ENCODE measurements around the gene CDK10.

Gene CDK10

GRCh38 chr16:89642574-89642973 lies 43.9 kb upstream of the CDK10 start:
- Histone ChIP-seq H3K4me2 (ENCODE audit: low read length) (no peak overlapping the region), H3K79me2 (peaks cover 3% of the 10 kb centered on the region), H3K27me3 (ENCODE audit: control insufficient read depth, insufficient read depth, low read length) (no peaks in the 10 kb centered on the region), H3K9me3 (ENCODE audit: control insufficient read depth, low read length) (no peaks in the 10 kb centered on the region), H3K4me3 (ENCODE audit: low read depth, low read length) (no peak overlapping the region), H3K4me1 (peaks cover 5% of the 10 kb centered on the region), H3K27ac (no peak overlapping the region), H3K9ac (no peak overlapping the region), H3K36me3 (ENCODE audit: control insufficient read depth, insufficient read depth, low read length) (no peaks in the 10 kb centered on the region), H2AFZ (no peak overlapping the region)
- TF ChIP-seq, protein P1, sequence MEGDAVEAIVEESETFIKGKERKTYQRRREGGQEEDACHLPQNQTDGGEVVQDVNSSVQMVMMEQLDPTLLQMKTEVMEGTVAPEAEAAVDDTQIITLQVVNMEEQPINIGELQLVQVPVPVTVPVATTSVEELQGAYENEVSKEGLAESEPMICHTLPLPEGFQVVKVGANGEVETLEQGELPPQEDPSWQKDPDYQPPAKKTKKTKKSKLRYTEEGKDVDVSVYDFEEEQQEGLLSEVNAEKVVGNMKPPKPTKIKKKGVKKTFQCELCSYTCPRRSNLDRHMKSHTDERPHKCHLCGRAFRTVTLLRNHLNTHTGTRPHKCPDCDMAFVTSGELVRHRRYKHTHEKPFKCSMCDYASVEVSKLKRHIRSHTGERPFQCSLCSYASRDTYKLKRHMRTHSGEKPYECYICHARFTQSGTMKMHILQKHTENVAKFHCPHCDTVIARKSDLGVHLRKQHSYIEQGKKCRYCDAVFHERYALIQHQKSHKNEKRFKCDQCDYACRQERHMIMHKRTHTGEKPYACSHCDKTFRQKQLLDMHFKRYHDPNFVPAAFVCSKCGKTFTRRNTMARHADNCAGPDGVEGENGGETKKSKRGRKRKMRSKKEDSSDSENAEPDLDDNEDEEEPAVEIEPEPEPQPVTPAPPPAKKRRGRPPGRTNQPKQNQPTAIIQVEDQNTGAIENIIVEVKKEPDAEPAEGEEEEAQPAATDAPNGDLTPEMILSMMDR (IDR thresholded peaks at IDR 0.05): no peak

- Histone ChIP-seq H2AFZ (no peak overlapping the region), H3K4me3 (ENCODE audit: low read depth, low read length) (no peak overlapping the region)
These were observed 42.7 kb upstream of the CDK10 start for GRCh38 chr16:89643769-89644300.

DNA sequence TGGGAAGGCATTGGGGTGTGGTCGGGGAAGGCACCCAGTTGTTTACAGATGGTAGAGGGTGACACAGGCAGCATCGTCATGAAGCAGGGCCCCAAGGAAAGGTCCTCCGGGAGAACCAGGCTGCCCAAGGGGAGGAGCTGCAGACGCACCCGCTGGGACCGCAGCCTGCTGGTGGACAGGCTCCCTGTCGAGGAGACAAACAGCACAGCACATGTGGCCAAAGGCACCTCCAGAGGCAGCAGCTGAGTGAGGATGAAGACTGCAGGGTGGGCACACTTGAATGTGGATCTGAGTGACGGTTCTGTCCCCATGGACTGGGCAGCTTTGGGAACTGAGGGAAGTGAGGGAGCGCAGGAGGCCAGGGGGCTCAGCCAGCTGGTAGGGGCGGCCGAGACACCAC lies 41.4 kb upstream of the CDK10 start:
- no peaks in the 10 kb centered on the region for H3K9me3 ChIP-seq (ENCODE audit: control insufficient read depth, low read length)
- no peak overlapping the region for H3K27ac ChIP-seq
- TF ChIP-seq, protein P1 (IDR thresholded peaks at IDR 0.05): no peak
- H3K36me3 ChIP-seq (ENCODE audit: control insufficient read depth, insufficient read depth, low read length): no peaks in the 10 kb centered on the region
- no peak overlapping the region for H3K4me3 ChIP-seq (ENCODE audit: low read depth, low read length)
- no peak overlapping the region for H3K4me2 ChIP-seq (ENCODE audit: low read length)
- no peaks in the 10 kb centered on the region for H3K27me3 ChIP-seq (ENCODE audit: control insufficient read depth, insufficient read depth, low read length)
- H3K79me2 ChIP-seq: peaks cover 3% of the 10 kb centered on the region
- no peak overlapping the region for H2AFZ ChIP-seq
- no peak overlapping the region for H3K9ac ChIP-seq
- peaks cover 5% of the 10 kb centered on the region for H3K4me1 ChIP-seq

More at GRCh38 chr16:89643769-89644300, 42.7 kb upstream of the CDK10 start:
- Histone ChIP-seq H3K4me2 (ENCODE audit: low read length) (no peak overlapping the region), H3K9me3 (ENCODE audit: control insufficient read depth, low read length) (no peaks in the 10 kb centered on the region), H3K9ac (no peak overlapping the region), H3K27ac (no peak overlapping the region), H3K79me2 (peaks cover 3% of the 10 kb centered on the region), H3K36me3 (ENCODE audit: control insufficient read depth, insufficient read depth, low read length) (no peaks in the 10 kb centered on the region), H3K4me1 (peaks cover 5% of the 10 kb centered on the region), H3K27me3 (ENCODE audit: control insufficient read depth, insufficient read depth, low read length) (no peaks in the 10 kb centered on the region)
- TF ChIP-seq, protein P1 (IDR thresholded peaks at IDR 0.05): no peak

- H3K79me2 ChIP-seq: peaks cover 3% of the 10 kb centered on the region
- TF ChIP-seq, protein P1 (IDR thresholded peaks at IDR 0.05): no peak
- H3K4me2 ChIP-seq (ENCODE audit: low read length): no peak overlapping the region
- no peak overlapping the region for H3K27ac ChIP-seq
- H3K9ac ChIP-seq: no peak overlapping the region
- H3K27me3 ChIP-seq (ENCODE audit: control insufficient read depth, insufficient read depth, low read length): no peaks in the 10 kb centered on the region
- no peak overlapping the region for H3K4me3 ChIP-seq (ENCODE audit: low read depth, low read length)
- no peaks in the 10 kb centered on the region for H3K4me1 ChIP-seq
- no peaks in the 10 kb centered on the region for H3K36me3 ChIP-seq (ENCODE audit: control insufficient read depth, insufficient read depth, low read length)
- H2AFZ ChIP-seq: no peak overlapping the region
- no peaks in the 10 kb centered on the region for H3K9me3 ChIP-seq (ENCODE audit: control insufficient read depth, low read length)
These were observed 40.2 kb upstream of the CDK10 start for GRCh38 chr16:89646270-89646669.

DNA sequence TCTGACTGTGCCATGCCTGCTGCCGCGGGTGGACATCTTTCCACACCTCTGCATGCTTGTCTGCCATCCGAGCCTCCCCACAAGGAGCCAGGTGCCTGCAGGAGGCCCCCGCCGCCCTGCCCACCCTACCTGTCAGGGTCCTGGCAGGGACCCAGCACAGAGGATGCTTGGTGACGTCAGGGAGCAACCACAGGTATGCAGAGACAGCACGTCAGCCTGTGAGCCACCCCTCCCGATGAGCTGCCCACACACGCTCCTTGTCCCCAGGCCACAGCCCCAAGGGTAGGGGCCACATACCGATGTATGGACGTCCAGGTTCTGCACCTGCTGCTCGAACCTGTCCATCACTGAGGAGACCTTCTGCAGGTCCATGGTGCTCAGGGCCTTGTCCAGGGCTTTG lies 39.6 kb upstream of the CDK10 start:
- H3K79me2 ChIP-seq: no peaks in the 10 kb centered on the region
- no peaks in the 10 kb centered on the region for H3K4me1 ChIP-seq
- H3K9me3 ChIP-seq (ENCODE audit: control insufficient read depth, low read length): no peaks in the 10 kb centered on the region
- no peak overlapping the region for H3K27ac ChIP-seq
- TF ChIP-seq, protein P1 (IDR thresholded peaks at IDR 0.05): no peak
- no peaks in the 10 kb centered on the region for H3K36me3 ChIP-seq (ENCODE audit: control insufficient read depth, insufficient read depth, low read length)
- H3K9ac ChIP-seq: no peak overlapping the region
- no peaks in the 10 kb centered on the region for H3K27me3 ChIP-seq (ENCODE audit: control insufficient read depth, insufficient read depth, low read length)
- no peak overlapping the region for H2AFZ ChIP-seq
- no peak overlapping the region for H3K4me3 ChIP-seq (ENCODE audit: low read depth, low read length)
- no peak overlapping the region for H3K4me2 ChIP-seq (ENCODE audit: low read length)

Data from parathyroid adenoma (tissue), 2 donors.